NCI-H2029 (cell line): ENCODE data around the gene DDX5.
"Not testable (repeated sequence)": the region's sequence is repeated elsewhere in the genome, so short reads cannot be mapped to it uniquely, and the experiment has no call there.

ENCODE experiments used
- DNase-seq: peaks from one replicate; lab custom pipeline; 2025; lab: John Stamatoyannopoulos, UW

DDX5 gene

DNA sequence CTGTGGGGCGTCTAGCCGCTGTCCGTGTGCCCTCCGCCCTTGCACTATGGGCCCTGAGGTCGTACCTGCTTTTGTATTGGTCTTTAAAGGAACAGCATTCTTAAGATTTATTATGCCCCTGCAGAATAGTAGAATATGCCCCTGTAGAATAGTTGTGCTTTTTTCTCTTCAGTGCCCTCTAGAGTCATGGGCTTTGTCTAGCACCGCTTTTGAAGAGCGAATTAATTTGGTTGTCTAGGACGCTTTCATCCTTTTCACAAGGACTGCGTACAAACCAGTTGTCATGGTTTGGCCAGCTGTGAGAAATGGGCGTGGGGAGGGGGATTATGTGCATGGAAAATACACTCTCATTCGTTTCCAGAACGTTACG is 1.3 kb upstream of the DDX5 start:
- peak; percentile 54 for DNase-seq

DNA sequence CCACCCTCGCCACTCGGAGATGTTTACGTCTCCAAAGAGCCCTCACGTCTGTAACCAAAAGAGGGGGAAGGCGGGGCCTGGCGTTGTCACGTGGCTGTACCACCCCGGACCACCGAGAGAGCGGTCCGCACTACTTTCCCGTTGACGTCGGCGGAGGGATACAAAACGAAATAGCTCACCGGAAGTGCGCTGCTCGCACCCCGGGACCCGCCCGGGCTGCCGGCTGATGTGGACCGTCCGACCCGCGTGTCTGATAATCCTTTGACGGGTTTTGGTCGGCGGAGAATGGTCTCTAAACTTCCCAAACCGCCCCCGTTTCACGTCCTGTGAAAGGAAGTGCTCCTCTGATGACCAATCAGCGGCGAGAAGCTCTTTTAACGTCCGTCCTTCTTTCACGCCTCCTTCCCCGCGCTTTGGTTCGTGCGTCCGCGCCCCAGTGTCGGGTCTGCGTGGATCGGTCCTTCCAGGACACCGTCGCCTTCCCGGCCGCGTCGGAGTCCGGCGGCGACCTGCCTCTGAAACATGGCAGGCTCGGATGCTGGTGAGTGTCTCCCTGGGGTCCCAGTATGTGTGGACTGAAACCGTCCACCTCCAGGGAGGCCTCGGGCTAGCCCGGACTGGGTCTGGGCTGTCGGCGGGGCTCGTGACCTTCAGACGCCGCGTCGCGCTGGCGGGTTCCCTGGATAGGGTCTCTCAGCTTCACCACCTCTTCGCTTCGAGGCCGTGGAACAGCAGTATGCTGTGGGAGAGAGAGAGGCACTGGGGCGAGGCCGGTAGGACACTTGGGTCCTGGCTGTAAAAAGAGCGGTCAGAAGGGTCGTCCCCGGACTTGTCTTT is 705 bp upstream of the DDX5 start, which contains the start of gene CEP95:
Gene CEP95, plus strand, starts transcription at position 402 of the 837 bp plus-strand sequence. Its CDS starts 121 bp downstream, at position 523.
- peak; percentile 94 for DNase-seq

DNA sequence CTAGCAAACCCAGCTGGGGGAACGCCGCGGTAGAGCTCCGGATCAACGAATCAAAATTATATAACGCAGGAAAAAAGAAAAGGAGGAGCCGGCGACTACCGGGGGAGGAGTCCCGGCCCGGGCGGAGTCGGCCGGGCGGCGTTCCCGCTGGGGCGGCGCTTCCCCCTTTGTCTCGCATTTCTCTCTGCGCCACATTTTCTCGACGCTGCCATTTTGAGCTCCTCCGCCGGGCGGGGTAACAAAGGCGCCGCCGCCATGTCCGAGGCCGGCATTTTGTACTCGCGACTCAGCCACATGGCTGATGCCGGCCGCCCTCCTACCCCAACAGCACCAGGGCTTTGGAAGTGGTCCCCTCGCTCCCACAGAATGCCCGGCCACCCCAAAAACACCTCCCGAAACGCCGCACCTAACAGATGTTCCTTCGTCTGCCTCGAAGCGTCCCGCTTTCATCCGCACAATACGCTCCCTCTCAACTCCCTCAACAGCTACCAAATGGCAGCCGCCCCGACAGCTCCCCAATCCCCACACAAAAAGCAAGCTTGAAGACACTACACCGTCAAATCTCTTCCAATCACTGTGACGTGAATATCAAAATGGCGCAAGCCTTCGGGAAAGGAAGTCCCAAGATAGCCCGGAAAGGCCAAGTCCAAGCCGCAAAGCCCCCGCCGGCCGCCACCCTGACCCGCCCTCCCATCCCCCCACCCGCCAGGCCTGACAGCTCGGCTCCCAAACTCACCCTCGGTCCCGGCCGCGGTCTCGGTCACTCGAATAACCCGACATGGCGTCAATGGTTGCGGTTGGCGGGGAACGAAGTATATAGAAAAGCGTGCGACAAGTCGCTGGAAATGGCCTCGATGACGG is 519 bp downstream of the DDX5 start:
- peak; percentile 66 for DNase-seq

DNA sequence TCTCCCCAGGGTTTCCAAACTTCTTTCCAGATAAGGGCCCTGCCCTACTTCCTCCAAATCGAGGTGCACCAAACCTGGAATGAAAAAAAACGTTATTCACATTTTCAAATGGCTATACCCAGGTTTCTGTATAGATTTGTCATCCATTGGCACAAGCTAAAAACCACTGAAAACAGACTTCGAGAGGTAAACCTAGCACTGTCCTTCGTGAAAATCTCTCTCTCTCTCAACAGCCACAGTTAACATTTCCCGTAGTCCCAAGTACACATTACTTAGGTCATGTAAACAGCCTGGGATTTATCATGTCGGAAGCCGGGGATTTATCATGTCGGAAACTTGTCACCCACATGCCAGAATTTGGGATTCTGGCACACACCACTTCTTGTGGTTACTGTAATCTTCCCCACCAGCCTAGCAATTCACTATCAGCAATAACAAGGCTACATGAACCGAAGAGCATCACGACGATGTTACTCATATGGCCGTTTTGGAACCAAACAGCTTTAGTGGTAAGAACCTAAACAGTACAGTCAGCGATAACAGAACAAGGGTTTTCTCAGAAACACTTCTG is 1.2 kb downstream of the DDX5 start:
- no peak for DNase-seq

DNA sequence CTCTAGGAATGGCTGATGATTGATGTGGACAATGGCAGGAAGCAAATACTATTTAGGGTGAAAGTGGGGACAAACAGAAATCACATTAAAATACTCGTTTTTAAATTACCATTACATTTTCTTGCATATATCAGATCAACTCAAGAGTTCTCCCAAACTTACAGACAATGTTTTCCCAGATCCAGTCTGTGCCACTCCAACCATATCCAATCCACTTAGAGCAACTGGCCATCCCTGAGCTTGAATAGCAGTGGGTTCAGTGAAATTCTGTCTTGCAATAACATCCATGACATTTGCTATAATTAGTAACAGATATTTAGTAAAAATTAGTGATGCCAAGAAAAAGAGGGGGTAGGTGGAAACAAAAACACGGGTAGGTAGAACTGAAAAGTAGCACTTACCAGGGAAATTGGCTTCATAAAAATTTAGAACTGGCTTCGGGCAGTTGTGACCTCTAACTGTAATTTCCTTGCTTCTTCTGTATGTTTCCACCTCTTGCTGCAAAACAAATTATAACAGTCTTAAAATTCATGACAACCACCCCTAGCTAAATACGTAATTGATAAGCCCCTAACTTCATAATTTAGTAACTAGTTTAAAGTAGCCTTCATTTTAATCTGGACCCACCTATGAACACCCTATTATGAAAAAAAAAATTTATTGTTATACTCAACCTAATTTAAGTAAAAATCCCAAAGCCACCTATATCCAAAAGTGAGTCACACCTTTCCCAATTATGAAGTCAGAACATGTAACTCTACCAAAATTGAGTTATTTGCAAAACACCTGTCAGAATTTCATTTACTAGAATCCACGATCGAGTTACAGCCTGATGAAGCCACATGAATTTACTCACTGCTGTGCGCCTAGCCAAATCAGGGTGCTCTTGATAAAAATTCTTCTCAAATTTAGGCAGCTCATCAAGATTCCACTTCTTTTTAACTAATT is 2.0 kb downstream of the DDX5 start:
- DNase-seq = no peak

DNA sequence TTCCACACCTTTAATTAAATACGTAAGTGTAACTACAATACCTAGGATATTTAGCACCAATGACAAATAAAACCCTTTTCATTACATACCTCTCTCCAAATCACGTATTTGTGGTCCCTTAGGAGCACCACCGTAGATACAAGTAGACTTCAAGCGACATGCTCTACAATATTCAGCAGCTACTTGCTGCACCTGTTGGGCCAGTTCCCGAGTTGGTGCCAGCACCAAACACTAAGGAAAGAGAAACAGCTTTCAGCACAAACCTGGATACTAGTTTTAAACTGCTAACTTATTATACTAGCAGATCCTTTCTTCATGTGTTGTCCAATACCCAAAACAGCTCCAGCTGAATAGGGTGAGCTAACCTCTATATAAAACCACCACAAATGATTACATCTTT is 2.7 kb downstream of the DDX5 start:
- no peak for DNase-seq

DNA sequence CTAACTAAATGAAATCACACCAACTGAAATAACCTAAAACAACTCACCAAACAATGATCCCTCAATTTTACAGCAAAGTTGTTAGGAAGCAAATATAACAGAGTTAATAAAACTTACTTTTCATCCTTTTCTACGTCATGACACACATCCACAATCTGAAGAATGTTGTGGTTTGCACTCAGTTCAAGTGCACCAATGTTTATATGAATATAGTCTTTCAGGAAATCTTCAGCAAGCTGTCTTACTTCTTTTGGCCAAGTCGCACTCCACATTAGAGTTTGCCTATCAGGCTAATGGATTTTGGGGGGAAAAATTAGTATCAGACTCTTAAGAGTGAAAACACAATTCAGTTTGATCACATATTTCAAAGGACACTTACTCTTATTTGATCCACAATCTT is 3.3 kb downstream of the DDX5 start:
- no peak for DNase-seq

DNA sequence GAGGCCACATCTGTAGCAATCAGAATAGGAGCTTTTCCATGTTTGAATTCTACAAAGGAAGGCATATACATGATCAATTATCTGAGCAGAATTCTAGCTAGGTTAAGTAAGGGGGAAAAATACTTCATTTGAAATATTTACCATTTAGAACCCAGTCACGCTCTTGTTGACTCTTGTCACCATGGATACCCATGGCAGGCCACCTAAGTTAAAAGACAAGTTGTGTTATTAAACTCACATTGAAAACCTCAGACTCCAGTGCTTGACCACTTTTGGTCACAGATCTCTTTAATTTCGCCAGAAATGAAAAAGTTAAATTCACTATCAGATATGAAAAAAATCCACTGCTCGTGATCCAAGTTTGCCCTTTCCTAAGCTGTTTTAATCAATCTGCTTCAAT is 4.1 kb downstream of the DDX5 start:
- DNase-seq = no peak

DNA sequence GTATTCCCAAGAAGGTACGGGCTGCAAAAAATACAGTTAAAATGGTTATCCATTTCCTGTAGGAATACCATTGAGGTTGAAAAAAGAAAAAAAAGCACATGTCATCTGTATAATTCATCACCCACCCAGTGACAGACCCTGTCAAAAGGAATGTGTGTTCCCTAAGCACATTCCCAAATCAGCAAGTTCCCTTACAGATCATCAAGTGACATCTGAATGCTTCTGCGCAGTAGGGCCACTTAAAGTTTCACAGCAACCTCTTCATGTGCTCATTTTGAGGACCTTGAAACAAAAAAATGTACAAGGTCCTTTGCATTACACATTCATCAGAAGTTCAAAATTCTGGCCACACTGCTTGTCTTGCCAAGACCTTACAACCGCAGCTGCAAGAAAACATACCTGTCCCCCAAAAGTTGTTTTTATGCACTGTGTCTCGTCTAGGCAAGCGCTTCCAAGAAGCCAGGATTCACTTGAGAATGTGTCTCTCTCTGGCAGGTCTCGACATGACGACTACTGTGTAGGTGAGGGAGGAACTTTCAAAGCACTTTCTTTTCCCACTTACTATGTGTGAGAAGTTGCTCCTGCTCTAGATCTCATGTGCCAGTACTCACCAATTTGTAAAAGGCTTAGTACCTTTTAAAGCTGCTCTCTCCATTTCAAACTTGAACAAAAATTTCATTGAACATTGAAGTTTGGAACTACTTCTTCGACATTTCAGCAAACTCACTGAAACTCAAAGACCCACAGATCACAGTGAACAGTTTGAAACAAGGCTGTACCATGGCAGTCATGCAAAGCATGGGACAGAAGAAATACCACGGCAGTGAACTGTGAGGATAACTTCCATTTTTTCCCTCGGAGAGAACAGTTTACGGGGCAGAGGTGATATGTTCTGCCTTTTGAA is 5.0 kb downstream of the DDX5 start:
- no peak for DNase-seq

DNA sequence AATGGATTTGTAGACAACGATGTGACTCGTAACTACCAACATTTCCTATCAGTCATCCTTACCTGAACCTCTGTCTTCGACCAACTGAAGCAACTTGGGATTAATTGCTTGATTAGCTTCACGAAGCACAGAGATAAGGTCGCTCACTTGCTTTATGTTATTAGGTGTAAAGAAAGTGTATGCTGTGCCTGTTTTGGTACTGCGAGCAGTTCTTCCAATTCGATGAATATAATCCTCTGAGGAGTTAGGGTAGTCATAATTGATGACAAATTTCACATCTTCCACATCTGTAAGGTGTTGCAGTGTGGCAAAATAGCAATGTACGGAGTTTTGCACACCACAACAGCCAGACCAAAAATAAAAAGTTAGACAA is 5.6 kb downstream of the DDX5 start:
- no peak for DNase-seq

DNA sequence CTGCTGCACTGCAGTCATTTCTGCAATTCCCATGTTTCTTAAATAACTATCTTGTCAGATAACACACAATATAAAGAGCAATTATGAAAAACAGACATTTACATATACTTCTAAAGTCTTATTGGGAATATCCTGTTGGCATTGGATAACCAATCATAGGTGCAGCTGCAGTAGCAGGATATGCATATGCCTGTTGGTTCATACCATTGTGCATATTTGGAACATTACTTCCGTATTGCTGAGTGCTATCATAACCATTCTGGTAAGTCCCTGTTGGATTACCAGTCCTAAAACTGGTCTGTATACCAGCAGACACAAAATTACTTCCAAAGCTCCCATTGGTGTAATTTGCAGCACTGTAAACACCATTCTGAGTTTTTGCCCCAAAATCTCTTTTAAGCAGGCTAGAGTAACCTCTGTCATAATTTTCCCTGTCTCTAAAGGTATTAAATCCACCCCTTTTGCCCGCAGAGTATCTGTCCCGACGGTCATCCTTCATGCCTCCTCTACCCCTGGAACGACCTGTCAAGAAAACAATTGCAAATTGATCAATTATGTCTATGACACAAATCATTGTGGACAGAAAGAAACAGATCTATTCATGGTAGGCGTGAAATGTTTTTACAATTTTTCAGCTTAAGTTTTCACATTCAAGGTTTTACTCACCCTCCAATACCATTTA is 6.1 kb downstream of the DDX5 start:
- DNase-seq = no peak

DNA sequence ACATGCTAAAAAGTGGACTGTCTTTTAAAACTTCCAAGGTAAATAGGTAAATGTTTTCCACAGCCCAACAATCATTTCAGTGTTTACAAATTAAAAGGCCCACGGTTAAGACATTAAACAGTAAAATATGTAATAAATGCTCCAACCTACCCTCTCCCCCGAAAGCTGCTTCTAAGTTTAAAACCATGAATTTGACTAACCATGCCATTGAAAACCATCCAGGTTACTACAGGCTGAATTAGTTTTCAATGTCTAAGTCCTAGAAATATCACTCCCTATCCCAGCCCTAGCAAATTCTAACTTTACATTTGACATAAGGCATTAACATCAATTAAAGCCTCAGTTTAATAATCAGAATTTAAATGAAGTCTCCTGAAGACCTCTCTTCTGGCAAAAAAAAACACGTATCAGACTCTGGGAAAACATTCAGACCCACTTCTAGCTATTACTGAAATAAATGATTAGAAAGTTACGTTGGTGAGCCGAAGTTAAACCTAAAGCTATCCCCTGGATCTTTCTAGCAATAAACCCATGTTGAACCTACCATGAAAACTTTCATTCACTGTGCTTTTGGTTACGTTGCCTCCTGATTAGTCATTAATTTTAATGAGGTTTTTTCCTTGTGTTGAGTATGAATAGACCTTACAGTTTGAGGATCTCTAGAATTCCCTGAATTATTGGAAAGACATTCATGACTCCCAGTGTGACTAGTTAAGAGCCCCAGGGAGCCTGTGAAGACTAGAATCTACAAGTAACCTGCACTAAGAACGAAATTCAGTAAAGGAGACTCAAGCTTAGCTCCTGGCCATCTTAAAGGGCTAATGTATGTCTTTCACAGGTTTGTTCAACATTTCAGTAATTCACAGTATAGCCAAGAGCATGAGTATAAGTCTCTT is 7.5 kb downstream of the DDX5 start:
- DNase-seq = no peak

DNA sequence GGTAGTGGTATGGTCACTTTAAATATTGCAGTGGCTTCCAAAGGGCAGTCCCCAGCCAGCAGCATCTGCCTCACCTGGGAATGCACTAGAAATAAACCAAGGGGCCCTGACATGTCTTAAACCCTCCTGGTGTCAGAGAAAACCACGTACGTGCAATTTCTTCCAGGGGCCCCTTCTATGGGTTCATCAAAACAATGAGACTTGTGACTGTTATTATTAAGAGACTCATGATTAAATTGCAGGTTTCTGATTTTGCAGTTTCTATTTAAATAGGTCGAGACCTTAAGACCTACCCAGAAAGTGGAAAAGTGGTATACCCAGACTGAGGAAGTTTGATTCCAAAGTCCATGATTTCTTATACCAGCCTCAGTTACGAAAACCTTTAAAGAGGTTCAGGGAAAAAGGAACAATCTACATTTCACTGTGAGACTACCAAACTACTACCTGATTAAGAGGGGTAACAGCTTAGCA is 8.5 kb downstream of the DDX5 start:
- DNase-seq = no peak

DNA sequence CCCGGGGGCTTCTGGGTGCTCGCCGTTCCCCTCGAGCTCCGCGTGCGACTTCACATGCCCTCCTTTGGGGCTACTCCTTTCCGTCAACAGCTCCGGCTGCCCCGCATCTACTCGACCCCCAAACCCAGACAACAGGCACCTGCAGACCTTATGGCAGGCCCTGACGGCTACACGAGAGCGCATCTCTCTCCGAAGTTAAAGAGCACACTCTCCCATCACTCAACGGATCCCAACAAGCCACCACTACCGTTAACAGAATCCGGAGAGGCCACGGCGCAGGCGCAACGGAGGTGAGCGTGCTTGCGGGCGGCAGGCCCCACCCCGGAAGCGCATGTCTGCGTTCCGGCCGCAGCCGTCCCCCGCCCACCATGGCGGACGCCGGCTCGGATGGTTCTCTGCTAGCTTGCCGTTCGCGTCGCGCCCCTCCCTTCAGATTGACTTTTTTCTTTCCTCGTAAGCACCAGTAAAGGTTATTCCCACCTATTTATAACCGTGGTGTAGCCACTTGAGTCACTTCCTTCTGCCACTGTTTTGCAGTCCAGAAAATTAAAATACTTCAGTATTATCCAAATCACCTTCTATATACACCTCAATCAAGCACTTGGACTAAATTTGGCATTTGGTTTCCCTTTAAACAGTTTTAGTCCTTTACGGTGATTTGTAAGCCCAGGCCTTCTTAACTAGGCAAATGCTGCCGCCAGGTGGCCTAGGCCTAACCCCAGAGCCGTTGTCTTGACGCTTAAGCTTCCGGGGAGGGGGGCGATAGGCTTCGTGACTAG is 9.1 kb downstream of the DDX5 start, which contains the start of gene POLG2:
Gene POLG2, minus strand, starts transcription at position 269 of the 779 bp plus-strand sequence. Its CDS starts 86 bp downstream, at position 183.
- peak; percentile 76 for DNase-seq

DNA sequence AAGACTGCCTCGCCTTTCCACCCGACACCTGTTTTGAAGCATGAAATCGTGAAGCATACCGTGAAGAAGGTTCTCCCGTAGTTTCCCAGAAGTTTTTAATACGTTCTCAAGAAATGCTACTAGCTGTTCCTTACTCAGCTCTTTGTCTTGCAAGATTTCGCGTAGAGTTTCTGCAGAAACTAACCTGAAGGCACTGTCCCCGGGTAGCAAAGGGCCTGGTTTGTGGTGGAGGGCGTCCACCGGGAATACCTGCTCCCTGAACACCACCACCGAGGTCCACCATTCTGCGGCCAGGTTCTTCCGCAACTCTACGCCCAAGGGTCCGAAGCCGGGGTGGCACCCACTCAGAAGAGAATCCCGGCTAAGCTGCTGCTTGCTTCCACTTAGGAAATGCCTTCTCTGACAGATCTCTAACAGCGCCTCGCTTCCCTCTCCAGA is 9.7 kb downstream of the DDX5 start:
- DNase-seq = no peak

DNA sequence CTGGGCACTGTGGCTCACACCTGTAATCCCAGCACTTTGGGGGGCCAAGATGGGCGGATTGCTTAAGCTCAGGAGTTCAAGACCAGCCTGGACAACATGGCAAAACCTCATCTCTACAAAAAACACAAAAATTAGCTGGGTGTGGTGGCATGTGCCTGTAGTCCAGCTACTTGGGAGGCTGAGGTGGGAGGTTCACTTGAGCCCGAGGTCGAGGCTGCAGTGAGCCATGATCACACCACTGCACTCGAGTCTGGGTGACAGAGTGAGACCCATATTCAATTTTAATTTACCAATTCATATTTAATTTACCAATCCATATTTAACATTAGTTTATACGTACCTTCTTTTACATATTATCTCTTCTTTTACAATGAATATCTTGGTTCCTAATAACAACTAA is 10.8 kb downstream of the DDX5 start:
- DNase-seq = not testable (repeated sequence)

DNA sequence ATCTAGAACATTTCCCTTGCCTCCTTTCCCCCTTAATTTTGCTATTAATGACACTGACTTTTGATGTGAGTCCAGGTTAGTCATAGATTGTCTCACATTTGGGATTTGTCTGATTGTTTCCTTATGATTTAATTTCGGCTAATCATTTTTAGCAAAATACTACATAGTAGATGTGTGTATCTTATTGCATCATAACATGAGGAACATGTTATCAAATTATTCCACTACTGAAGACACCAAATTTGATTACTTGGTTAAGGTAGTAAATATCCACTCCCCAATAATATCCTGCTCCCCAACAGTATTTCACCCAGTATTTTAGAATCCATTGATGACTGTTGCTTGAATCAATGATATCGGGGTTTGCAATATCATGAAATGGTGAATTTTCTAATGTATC is 12.0 kb downstream of the DDX5 start:
- DNase-seq = no peak
